Endothelial cell of umbilical vein (primary cell): ENCODE data around the gene TRIM69.

ENCODE experiments used
- CTCF ChIP-seq, 2 donors: IDR thresholded peaks; 1 replicate in 1 of 2; 2 replicates in 1 of 2; pipeline ENCODE4 v1.5.1; 2011; ENCODE audit warnings: low read length in 2 of 2, mild to moderate bottlenecking in 2 of 2, moderate library complexity in 2 of 2, control low read depth in 1 of 2, inconsistent platforms in 1 of 2, low read depth in 1 of 2; ENCODE audit not compliant: insufficient read depth in 1 of 2; ENCODE audit errors: extremely low read depth in 1 of 2
- POLR2A ChIP-seq: IDR thresholded peaks from 2 replicates; pipeline ENCODE4 v1.6.1; 2012; ENCODE audit warnings: low read depth, mild to moderate bottlenecking, control low read depth, low read length
- TF ChIP-seq, protein P1 (sequence below): IDR thresholded peaks from 2 replicates; pipeline ENCODE4 v1.6.1; 2011; ENCODE audit not compliant: insufficient read depth, insufficient read length

DNA sequence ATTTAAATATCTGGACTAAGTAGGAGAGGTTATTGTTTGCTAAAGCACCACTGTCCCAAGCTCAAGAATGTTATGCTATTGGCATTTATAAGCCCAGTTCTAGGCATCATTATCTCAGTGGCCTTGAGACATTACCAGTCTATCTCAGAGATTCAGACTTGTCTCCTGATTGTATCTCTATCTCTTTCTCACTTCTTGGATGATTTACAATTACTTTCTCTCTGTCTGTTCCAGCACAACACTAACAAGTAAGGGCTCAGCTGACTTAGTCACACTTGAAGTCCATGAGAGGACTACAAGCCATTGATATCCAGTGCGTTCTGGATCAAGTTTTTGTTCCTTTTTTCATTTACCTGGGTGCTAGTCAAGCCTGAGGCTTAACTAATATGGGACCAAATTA, 60.2 kb downstream of the TRIM69 start:
- TF ChIP-seq, protein P1, sequence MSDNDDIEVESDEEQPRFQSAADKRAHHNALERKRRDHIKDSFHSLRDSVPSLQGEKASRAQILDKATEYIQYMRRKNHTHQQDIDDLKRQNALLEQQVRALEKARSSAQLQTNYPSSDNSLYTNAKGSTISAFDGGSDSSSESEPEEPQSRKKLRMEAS = no peak
- TF ChIP-seq POLR2A (no peak), CTCF (IDR thresholded peaks at IDR 0.05; ENCODE audit: extremely low read depth in 1 of 2, insufficient read depth in 1 of 2, low read depth in 1 of 2, low read length in 2 of 2) (no peak)
